IMR-90 (cell line): ENCODE results near the gene ASB17.

Source experiments
- BHLHE40 ChIP-seq: fragments of 150-350 bp; IDR thresholded peaks from 2 replicates; pipeline ENCODE4 v1.6.1; 2016; ENCODE audit warnings: mild to moderate bottlenecking, low read depth, low read length
- CEBPB ChIP-seq: IDR thresholded peaks from 2 replicates; pipeline ENCODE4 v1.6.1; 2012; ENCODE audit warnings: low read depth, low read length, improper control_type of control experiment
- CHD1 ChIP-seq: IDR thresholded peaks from 2 replicates; pipeline ENCODE4 v1.6.1; 2012; ENCODE audit warnings: low read depth, low read length, improper control_type of control experiment
- FOS ChIP-seq: fragments of 150-350 bp; IDR thresholded peaks from 2 replicates; pipeline ENCODE4 v1.6.1; 2016; ENCODE audit warnings: low read depth, low read length
- MAZ ChIP-seq: IDR thresholded peaks from 2 replicates; pipeline ENCODE4 v1.6.1; 2012; ENCODE audit warnings: low read depth, mild to moderate bottlenecking, low read length, improper control_type of control experiment, moderate library complexity, borderline replicate concordance
- MXI1 ChIP-seq: IDR thresholded peaks from 2 replicates; pipeline ENCODE4 v1.6.1; 2012; ENCODE audit warnings: low read depth, mild to moderate bottlenecking, low read length, moderate library complexity, borderline replicate concordance
- POLR2A ChIP-seq: IDR thresholded peaks from 2 replicates; pipeline ENCODE4 v1.6.1; 2012; ENCODE audit warnings: mild to moderate bottlenecking, low read depth, low read length
- RCOR1 ChIP-seq: IDR thresholded peaks from 2 replicates; pipeline ENCODE4 v1.6.1; 2012; ENCODE audit warnings: mild to moderate bottlenecking, low read length, improper control_type of control experiment; ENCODE audit not compliant: insufficient replicate concordance
- RFX5 ChIP-seq: IDR thresholded peaks from 2 replicates; pipeline ENCODE4 v1.8.0; 2012; ENCODE audit warnings: low read depth, mild to moderate bottlenecking, low read length, moderate library complexity
- SMC3 ChIP-seq: fragments of 150-350 bp; IDR thresholded peaks from 2 replicates; pipeline ENCODE4 v1.6.1; 2016; ENCODE audit warnings: low read depth, mild to moderate bottlenecking, antibody characterized with exemption, low read length, moderate library complexity
- TF ChIP-seq, protein P1 (sequence below): conservative IDR thresholded peaks from 2 replicates; pipeline ENCODE4 v1.5.1; 2012; ENCODE audit warnings: mild to moderate bottlenecking, low read depth, low read length, improper control_type of control experiment
- TF ChIP-seq, protein P2 (sequence below): fragments of 150-350 bp; IDR thresholded peaks from 2 replicates; pipeline ENCODE4 v1.6.1; 2016; ENCODE audit warnings: low read depth, mild to moderate bottlenecking, low read length, moderate library complexity, borderline replicate concordance

DNA sequence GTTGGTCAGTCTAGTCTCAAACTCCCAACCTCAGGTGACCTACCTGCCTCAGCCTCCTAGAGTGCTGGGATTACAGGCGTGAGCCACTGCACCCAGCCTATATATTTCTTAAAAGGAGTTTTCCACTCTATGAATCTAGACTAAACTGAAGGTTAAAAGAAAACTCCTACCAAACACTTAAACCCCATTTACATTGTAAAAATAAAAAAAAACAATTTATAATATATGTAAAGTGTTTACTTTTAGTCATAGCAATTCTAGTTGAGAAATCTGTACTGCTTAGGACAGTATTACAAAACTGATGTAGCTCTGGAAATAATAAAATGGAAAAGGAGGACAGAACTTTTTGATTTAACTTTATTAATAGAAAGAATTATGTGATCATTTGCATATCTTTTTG, 9.5 kb downstream of the ASB17 start:
- TF ChIP-seq CEBPB, result no peak
- TF ChIP-seq POLR2A, result no peak
- TF ChIP-seq, protein P1, sequence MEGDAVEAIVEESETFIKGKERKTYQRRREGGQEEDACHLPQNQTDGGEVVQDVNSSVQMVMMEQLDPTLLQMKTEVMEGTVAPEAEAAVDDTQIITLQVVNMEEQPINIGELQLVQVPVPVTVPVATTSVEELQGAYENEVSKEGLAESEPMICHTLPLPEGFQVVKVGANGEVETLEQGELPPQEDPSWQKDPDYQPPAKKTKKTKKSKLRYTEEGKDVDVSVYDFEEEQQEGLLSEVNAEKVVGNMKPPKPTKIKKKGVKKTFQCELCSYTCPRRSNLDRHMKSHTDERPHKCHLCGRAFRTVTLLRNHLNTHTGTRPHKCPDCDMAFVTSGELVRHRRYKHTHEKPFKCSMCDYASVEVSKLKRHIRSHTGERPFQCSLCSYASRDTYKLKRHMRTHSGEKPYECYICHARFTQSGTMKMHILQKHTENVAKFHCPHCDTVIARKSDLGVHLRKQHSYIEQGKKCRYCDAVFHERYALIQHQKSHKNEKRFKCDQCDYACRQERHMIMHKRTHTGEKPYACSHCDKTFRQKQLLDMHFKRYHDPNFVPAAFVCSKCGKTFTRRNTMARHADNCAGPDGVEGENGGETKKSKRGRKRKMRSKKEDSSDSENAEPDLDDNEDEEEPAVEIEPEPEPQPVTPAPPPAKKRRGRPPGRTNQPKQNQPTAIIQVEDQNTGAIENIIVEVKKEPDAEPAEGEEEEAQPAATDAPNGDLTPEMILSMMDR, result no peak
- no peak for TF ChIP-seq RFX5
- TF ChIP-seq RCOR1, result no peak
- TF ChIP-seq BHLHE40, result no peak
- TF ChIP-seq FOS, result no peak
- TF ChIP-seq SMC3, result no peak
- TF ChIP-seq MXI1, result no peak
- TF ChIP-seq CHD1, result no peak
- TF ChIP-seq, protein P2, sequence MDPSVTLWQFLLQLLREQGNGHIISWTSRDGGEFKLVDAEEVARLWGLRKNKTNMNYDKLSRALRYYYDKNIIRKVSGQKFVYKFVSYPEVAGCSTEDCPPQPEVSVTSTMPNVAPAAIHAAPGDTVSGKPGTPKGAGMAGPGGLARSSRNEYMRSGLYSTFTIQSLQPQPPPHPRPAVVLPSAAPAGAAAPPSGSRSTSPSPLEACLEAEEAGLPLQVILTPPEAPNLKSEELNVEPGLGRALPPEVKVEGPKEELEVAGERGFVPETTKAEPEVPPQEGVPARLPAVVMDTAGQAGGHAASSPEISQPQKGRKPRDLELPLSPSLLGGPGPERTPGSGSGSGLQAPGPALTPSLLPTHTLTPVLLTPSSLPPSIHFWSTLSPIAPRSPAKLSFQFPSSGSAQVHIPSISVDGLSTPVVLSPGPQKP, result no peak
- no peak for TF ChIP-seq MAZ
